DMS79 (cell line): ENCODE results near the gene FBXO45.
A peak's percentile ranks its signal among the peaks of the same experiment; 100 is the strongest.
"Not testable (repeated sequence)": the region's sequence is repeated elsewhere in the genome, so short reads cannot be mapped to it uniquely, and the experiment has no call there.

Source experiments
- DNase-seq: peaks from one replicate; lab custom pipeline; 2025; lab: John Stamatoyannopoulos, UW

FBXO45 gene

GRCh38 chr3:196619223-196619622 lies 50.8 kb downstream of the FBXO45 start:
- DNase-seq, result no peak

DNA sequence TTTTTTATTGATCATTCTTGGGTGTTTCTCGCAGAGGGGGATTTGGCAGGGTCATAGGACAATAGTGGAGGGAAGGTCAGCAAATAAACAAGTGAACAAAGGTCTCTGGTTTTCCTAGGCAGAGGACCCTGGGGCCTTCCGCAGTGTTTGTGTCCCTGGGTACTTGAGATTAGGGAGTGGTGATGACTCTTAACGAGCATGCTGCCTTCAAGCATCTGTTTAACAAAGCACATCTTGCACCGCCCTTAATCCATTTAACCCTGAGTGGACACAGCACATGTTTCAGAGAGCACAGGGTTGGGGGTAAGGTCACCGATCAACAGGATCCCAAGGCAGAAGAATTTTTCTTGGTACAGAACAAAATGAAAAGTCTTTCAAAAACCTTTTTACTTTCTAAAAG lies 51.2 kb downstream of the FBXO45 start:
- DNase-seq, result not testable (repeated sequence)

- no peak for DNase-seq
Observed at GRCh38 chr3:196620161-196620604, 51.7 kb downstream of the FBXO45 start.

DNA sequence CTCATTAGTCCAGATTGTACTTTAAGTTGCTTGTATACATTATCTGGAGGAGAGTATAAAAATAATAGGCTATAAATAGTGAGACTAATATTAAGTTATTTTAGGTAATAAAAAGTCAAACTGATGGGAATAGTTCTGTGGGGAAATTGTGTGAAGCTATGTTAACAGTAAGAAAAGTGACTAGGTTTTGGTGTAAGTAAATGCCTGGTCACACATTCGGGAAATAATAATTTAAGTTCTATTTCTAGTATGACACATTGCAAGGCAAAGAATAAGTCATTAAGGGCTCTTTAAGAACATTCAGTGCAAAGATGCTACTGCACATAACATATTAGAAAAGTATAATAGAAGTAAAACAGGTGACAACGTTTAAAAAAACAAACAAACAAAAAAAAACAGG lies 52.2 kb downstream of the FBXO45 start:
- DNase-seq, result no peak

GRCh38 chr3:196621611-196622010 lies 53.2 kb downstream of the FBXO45 start:
- no peak for DNase-seq

DNA sequence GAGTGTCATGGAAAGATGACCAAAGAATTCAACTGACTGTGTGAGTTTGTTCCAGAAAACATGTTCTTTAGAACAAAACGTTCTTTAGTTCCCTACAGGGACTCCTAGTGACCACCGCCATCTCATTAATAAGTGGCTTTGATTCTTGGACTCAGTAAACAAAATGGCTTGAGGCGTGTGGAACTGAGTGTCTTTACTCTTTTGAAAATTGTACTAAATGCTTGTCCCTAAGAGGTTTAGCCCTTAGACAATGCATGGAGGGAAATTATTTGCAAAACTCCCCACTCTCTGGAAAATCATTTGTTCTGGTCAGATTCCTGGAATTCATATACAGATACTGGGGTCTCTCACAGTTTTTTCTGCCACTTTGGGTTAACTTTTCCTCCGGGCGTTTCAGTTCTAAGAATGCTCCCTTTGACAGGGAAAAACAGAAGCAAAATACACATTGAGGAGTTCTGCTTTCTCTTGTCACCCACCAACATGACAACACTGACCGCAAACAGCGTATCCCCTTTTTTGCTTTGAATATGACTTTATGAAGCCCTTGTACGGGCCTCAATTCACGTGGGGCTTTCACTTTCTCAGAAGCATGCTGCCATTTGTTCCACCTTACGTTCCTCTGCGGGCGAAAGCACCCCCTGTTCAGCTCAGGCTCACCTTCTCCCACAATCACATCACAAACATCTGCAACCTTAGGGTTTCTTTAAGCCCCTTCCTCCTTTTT lies 55.8 kb downstream of the FBXO45 start:
- no peak for DNase-seq

DNA sequence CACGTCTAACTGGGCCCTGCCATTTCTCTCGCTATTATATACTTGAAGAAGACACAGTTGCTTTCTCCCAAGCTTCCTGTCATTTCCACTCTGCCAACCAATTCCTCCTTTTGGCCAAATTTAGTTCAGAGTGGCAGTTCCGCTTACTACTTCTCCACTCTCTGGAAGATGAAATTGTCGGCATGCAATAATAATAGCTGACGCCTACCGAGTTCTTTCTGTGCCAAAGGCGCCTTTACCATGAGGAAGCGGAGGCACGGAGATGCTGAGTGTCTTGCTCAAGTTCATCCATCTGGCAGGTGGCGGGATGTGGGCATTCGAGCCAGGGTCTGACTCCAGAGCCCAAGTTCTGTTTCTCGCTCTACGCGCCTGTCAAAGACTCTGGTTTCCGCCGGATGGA lies 56.4 kb downstream of the FBXO45 start:
- no peak for DNase-seq

DNA sequence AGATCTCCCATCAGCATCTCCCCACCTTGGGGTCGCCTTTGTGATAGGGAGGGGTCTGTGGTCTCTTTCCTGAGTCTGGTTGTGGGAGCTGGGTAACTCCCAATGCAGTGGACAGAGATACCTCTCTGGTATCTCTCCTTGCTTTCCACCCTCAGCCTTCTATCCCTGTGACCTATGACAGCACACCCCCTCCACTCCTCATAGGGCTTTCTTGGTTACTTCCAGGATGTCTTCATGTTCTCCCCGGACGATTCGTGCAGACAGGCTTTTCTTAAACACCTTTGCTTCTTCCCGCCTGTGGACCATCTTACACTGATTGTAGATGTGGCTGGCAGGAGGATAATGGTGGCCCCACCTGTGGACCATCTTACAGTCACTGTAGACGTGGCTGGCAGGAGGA lies 56.9 kb downstream of the FBXO45 start:
- DNase-seq, result no peak

DNA sequence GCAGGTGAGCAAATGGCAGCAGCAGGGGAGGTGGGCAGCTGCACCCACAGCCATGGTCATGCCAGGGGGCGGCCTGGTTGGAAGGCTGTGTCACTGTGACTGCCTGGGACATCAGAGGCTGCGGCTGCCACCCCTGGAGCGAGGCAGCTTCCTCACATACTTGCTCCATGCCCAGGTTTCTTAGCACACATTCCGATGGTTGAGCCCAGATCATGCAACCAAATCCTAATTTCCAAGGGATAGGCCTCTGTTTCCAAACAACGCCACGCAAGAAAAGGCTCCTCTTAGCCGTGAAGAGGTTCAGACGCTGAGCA lies 59.4 kb downstream of the FBXO45 start:
- no peak for DNase-seq

GRCh38 chr3:196629228-196629627 lies 60.8 kb downstream of the FBXO45 start:
- DNase-seq, result no peak

DNA sequence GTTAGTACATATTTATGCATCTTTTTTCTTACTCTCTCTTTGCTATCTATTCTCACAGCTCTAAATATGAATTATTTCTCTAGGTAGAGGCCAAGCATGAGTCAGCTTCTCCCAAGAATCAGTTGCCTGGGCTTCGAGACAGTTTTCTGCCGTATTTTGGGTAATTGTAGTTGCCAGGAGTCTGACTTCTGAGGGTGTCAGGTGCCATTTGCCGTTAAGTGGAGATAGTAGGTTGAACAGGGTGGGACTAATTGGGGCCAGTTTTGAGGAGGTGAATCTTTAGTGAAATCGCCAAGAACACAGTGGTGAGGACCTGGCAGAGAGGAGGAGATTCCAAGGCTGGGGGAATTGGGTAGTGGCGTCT lies 63.2 kb downstream of the FBXO45 start:
- DNase-seq, result no peak

GRCh38 chr3:196632046-196632751 lies 63.7 kb downstream of the FBXO45 start:
- DNase-seq, result peak; percentile 98

- DNase-seq, result no peak
Observed at GRCh38 chr3:196633555-196634151, 65.2 kb downstream of the FBXO45 start.

DNA sequence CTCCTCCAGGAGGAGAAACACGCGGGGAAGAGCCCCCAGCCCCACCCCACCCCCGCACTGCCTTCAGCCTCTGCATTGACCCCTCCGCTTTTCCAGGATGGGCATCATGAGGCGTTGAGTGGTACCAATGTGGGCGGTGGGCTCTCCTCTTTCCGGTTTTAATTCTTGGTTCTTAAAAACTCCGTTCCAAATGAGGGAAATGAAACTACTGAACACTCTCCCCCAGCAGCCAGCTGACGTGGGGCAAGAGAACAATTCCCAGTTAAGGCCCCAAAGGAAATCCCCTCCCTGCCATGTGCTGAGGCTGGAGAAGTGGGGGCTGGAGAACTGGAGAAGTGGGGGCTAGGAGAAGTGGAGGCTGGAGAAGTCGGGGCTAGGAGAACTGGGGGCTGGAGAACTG lies 65.8 kb downstream of the FBXO45 start:
- no peak for DNase-seq

- DNase-seq, result no peak
Observed at GRCh38 chr3:196634829-196635228, 66.4 kb downstream of the FBXO45 start.

DNA sequence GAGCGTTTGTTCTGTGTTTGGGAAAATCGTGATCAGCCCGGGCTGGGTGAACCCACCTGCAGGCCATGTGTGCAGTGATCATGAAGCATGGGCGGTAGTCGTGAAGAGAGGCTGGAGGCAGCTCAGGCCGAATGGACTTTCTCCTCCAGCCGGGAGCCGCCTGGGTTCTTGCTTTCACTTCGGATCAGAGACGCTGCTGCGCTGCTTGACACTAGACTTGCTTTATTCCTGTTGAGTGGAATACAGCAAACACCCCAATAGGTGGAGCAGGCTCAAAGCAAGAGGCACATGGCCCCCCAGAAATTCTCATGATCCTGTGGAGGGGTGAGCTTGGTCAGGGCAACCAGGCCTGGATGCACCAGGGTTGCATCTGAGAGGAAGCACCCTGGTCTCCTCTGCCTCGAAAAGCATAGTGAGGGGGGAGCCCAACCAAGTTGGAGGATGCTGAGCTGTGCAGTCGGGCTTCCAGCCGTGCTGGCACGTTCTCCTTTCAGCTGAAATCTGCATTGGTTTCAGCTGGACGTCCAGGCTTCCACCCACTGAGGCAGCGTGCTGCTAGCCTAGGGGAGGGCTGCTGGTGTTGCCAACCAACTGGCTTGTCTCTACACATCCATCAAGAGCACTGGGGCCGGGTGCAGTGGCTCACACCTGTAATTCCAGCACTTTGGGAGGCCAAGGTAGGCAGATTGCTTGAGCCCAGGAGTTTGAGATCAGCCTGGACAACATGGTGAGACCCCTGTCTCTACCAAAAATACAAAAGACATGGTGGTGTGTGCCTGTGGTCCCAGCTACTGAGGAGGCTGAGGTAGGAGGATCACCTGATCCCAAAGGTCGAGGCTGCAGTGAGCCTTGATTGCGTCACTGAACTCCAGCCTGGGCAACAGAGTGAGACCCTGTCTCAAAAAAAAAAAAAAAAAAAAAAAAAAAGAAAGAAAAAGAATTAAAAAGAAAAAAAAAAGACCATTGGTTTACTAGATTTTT lies 68.2 kb downstream of the FBXO45 start:
- DNase-seq, result no peak

GRCh38 chr3:196637941-196638340 lies 69.5 kb downstream of the FBXO45 start:
- not testable (repeated sequence) for DNase-seq
